Mucosa of gallbladder (tissue), 1 donor: ENCODE results near the gene MATN3. TPM values are rescaled to one million over a fixed set of nuclear protein-coding genes. Genes with fewer than 3 reads are reported as not detected.
"Not testable (repeated sequence)": the region's sequence is repeated elsewhere in the genome, so short reads cannot be mapped to it uniquely, and the experiment has no call there.

ENCODE experiments used
- DNase-seq: peaks from one replicate; pipeline ENCODE4 v3.0.0-alpha.2; 2020; ENCODE audit warnings: low spot score
- total RNA-seq: library from RNA; stranded (reverse); gene quantifications from one replicate; pipeline ENCODE4 v1.2.1, GENCODE V29; 2021
- donor health status: DM: no; HTN: no; CAD: no.

Gene MATN3
- 0.89 TPM for total RNA-seq

DNA sequence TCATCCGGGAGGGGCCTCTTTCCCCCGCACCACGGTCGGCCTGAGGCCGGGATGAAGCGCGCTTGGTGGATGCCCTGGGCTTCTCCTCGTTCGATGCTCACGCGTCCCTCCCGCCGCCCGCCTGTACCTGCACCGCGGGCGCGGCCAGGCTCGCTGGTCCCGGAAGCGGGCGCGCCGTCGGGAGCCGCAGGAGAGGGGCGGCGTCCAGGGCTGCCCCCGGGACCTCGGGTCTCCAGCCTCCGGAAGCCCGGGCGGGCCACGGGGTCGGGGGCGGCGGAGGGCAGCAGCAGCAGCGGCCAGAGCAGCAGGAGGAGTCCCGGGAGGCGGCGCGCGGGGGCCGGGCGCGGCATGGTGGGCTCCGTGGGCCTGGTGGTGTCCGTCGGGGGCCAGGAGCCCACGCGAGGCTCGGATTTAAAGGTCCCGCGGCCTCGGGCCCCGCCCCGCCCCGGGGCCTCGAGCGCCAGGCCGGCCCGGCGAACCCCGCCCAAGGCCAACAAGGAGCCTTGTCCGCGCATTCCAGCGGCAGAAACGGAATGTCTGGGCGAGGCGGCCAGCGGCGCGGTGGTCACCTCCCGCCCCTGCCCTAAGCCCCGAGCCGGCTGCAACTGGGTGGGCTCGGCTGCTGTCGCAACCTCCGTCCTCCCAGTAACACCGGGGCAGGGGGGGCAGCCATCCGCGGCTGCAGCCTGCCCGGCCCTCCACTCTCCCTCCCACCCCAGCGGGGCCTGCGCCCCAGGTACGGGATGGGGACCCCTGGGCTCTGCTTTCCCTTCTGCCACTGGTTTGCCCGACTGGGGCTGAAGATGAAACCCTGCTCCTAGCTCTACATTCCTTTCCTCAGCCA lies at the start of gene MATN3:
TSS of gene MATN3 (minus strand) at position 387 of the 844 bp plus-strand sequence. CDS start at position 350, 37 bp downstream.
- peak; percentile 34 for DNase-seq

- no peak for DNase-seq
These were observed 49.5 kb upstream of the MATN3 start for GRCh38 chr2:20061940-20062339.

DNA sequence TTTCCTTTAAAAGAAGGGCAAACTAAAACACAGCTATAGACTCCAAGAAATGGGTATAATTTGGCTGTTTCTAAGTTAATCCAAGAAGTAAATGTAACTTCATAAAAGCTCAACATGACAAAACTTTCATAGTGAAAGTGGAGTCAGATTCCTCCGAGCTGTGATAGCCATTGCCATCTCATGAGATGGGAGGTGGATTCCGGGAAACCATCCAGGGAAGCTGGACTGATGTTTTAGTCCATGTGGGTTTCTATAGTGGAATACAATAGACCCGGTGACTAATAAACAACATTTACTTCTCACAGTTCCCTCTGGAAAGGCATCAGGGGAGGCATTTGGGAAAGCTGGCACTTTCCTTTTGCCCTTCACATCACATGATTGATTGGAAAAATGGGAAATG lies 49.0 kb upstream of the MATN3 start:
- DNase-seq = no peak

GRCh38 chr2:20060106-20060505 lies 47.6 kb upstream of the MATN3 start:
- no peak for DNase-seq

GRCh38 chr2:20057268-20057667 lies 44.8 kb upstream of the MATN3 start:
- DNase-seq = no peak

GRCh38 chr2:20054931-20055330 lies 42.5 kb upstream of the MATN3 start:
- DNase-seq = no peak

DNA sequence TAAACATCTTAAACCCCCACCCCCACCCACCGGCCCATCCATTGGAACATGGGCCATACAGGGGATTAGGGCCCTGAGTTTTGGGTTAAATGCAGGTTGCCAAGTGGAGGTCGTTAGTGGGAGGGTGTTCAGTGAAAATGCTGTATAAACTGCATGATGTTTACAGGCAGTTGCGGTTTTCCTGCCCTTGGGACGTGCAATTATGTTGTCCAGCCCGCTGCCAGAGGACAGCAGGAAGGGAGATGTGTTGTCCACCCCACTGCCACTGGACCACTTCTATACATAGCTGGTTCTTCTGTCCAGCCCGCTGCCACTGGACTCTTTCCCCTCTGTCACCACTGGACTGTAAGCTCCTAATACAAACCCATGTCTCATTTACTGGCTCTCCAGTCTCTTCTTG lies 41.7 kb upstream of the MATN3 start:
- DNase-seq = no peak

DNA sequence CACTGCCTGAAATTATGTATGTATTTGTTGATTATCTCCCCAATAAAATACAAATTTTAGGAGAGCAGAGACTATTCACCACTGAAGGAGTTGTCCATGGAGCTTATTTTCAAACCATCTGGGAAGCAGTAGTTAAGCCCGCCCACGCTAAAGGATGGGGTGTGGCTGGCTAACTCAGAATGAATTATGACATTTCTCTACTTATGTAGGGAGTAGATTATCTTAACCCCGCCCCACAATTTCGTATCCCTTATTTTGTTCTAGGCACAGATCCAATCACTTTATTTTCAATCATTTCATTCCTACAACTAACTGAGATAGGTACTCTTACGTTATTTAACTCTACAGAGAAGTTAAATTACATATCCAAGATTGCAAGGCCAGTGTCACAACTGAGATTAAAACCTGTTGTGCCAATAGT lies 40.4 kb upstream of the MATN3 start:
- DNase-seq = peak; percentile 47

DNA sequence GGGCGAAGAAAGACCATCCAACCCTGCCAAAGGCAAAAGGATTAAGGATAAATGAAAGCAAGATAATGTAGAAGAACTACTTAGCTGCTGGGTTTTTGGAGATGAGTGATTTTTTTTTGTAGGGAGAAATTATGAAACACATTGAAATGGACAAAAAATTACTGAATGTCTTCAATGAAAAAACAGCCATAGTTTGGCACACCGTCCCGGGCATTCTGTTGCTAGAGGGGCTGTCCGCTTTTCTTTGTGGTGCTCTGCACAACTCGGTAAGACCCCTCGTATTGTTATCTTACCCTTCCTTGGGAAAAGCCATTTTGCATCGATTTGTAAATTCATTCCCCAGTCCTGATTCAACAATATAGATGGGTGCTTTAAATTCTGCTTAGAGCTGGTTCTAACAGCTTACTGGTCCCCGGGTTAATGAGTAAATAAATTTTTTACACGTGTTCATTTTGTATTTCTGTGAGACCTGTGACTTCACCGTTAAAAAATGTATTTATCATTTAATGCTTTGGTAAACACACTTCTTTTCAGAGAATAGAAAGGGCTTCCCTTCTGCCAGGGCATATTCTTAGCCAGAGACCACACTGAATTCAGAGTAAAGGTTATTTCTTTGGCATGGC lies 39.9 kb upstream of the MATN3 start:
- no peak for DNase-seq

- peak; percentile 98 for DNase-seq
These were observed 39.2 kb upstream of the MATN3 start, which contains the start of gene LAPTM4A for GRCh38 chr2:20051532-20052228. LAPTM4A (minus strand) TSS chr2:20051628; CDS start chr2:20051520, 108 bp downstream.

GRCh38 chr2:20050646-20051531 lies 38.4 kb upstream of the MATN3 start:
- DNase-seq = peak; percentile 56

DNA sequence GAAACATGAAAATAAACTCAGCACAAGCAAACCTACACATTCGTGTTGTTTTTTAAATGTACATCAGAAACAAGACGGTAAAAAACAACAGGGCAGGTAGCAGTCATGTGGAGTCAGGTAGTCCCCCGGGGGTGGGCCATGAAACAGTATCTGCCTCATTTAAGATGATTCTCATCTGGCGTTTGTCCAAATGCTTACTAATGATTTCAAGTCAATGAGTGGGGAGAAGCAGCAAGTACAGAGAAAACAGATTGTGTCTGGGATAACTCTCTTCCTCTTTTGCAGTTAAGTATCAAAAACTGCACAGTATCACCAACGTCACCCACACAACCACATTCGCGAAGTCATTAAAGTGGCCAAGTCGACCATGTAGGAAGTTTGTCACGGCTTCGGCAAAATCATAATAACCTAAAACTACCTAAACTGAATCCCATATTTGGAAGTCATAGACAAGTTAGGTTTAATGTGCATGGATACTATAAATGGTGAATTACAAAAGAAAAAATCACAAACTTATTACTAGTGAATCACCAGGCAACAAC lies 37.7 kb upstream of the MATN3 start:
- DNase-seq = no peak

DNA sequence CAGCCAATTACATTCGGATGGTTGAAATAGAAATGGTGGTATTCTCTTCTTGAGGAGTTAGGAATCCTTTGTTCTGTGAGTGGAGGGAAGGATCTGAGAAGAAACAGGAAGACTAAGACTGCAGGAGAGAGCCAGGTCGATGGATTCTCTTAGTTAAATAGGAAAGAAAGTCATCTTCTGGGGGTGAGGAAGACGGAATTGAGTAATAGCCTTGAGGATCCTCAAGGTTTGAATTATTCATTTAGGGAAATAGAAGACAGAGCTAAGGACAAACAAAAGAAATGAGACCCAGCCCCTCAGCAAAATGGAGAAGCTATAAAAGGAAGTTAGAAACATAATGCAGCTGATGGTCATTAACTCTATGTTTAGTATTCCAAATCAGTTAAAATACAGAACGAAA lies 37.2 kb upstream of the MATN3 start:
- no peak for DNase-seq

GRCh38 chr2:20048488-20049448 lies 36.3 kb upstream of the MATN3 start:
- no peak for DNase-seq

- not testable (repeated sequence) for DNase-seq
These were observed 33.3 kb upstream of the MATN3 start for GRCh38 chr2:20045712-20046292.

GRCh38 chr2:20044778-20045177 lies 32.3 kb upstream of the MATN3 start:
- no peak for DNase-seq

DNA sequence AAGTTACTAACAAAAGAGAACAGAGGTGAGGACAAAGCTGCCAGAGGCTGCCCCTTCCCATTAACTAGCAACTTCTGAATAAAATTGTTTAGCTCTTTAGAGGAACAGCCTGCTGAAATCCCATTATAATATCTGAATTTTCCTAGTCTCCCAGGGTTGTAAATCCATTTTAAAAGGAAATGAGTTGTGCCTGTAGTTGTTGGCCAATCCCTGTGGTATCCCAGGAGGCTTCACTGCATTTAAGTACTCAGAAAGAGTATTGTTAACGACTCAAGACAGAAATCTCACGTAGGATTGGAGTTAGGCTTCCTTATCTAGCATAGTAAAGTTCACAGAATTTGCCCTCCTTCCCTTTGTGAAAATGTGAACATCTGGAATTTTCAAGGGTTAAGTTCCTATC lies 30.1 kb upstream of the MATN3 start:
- DNase-seq = no peak

GRCh38 chr2:20040489-20041172 lies 28.2 kb upstream of the MATN3 start:
- no peak for DNase-seq

DNA sequence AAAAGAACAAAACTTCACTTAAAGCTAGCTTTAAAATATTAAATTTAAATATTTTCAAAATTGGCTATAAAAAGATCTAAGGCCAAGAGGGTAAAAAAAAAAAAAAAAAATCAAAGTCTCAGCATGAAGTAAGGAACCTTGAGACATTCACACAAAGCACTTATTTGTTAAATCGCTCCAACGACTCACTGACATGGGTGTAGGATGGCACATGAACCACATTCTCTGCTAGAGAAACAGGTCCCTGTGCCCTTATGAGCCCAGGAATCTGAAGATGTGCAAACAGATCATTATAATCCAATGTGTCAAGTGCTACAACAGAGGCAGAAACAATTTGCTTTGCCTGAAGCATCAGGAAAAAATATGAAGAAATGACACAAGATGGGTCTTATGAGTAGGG lies 25.2 kb upstream of the MATN3 start:
- DNase-seq = no peak
